ENCODE results near the gene PSMB3. TPM values are rescaled to one million over a fixed set of nuclear protein-coding genes. Genes with fewer than 3 reads are reported as not detected.

Gene PSMB3
- total and polyA plus RNA-seq, 9 of the 15 experiments (the other 6 are each of a cell fraction or from before 2014, with no cell fraction given) = 460 to 2,775 (median 574) TPM

- TF ChIP-seq REST (IDR thresholded peaks at IDR 0.05; ENCODE audit: borderline replicate concordance) = no peak; the same call in 1 of the 2 replicates
- no peak for TF ChIP-seq REST (CRISPR knock-in tag; IDR thresholded peaks at IDR 0.05; ENCODE audit: low read depth)
- no peak for TF ChIP-seq MEF2D (tag; conservative IDR thresholded peaks at IDR 0.05; ENCODE audit: low read depth)
- TF ChIP-seq EWSR1 (IDR thresholded peaks at IDR 0.05; ENCODE audit: borderline replicate concordance, low read depth, partially characterized antibody) = no peak
- TF ChIP-seq ZNF217 (CRISPR knock-in tag; IDR thresholded peaks at IDR 0.05) = no peak
- no peak for TF ChIP-seq COPS2 (conservative IDR thresholded peaks at IDR 0.05)
- no peak for TF ChIP-seq SMAD3 (CRISPR knock-in tag; conservative IDR thresholded peaks at IDR 0.05)
- no peak for TF ChIP-seq ZNF121 (CRISPR knock-in tag; conservative IDR thresholded peaks at IDR 0.05)
- TF ChIP-seq ZNF586 (CRISPR knock-in tag; conservative IDR thresholded peaks at IDR 0.05) = no peak
- TF ChIP-seq ELF1 (tag; IDR thresholded peaks at IDR 0.05) = peak; percentile 96
- TF ChIP-seq ILF3 (IDR thresholded peaks at IDR 0.05; ENCODE audit: borderline replicate concordance) = no peak
- TF ChIP-seq ZNF77 (CRISPR knock-in tag; IDR thresholded peaks at IDR 0.05) = no peak
- TF ChIP-seq, protein P1, sequence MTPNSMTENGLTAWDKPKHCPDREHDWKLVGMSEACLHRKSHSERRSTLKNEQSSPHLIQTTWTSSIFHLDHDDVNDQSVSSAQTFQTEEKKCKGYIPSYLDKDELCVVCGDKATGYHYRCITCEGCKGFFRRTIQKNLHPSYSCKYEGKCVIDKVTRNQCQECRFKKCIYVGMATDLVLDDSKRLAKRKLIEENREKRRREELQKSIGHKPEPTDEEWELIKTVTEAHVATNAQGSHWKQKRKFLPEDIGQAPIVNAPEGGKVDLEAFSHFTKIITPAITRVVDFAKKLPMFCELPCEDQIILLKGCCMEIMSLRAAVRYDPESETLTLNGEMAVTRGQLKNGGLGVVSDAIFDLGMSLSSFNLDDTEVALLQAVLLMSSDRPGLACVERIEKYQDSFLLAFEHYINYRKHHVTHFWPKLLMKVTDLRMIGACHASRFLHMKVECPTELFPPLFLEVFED (CRISPR knock-in tag; conservative IDR thresholded peaks at IDR 0.05) = peak; percentile 86; the same call in 1 of the 2 replicates
- TF ChIP-seq ETS2 (tag; IDR thresholded peaks at IDR 0.05; ENCODE audit: borderline replicate concordance, poor library complexity, severe bottlenecking) = no peak
- peak; percentile 68 for TF ChIP-seq SP1 (CRISPR knock-in tag; IDR thresholded peaks at IDR 0.05)
- no peak for TF ChIP-seq KLF10 (CRISPR knock-in tag; IDR thresholded peaks at IDR 0.05)
- TF ChIP-seq RBFOX2 (IDR thresholded peaks at IDR 0.05; ENCODE audit: low read depth, low read length) = peak; percentile 75
- TF ChIP-seq FOXP1 (CRISPR knock-in tag; IDR thresholded peaks at IDR 0.05) = no peak
- TF ChIP-seq TBP (optimal IDR thresholded peaks at IDR 0.05; ENCODE audit: low read depth, low read length) = peak; percentile 62
- no peak; a peak in 1 of 3 replicates for TF ChIP-seq CBX3 (IDR thresholded peaks at IDR 0.05; ENCODE audit: borderline replicate concordance in 1 of 2, low read length in 2 of 2)
- TF ChIP-seq MBD2 (IDR thresholded peaks at IDR 0.05; ENCODE audit: borderline replicate concordance, low read depth) = peak; percentile 98
Observed at GRCh38 chr17:38752308-38753070, at the start of gene PSMB3 (continued).

Measured in K562 (cell line).